ENCODE data around the gene DTWD1.
A peak's percentile ranks its signal among the peaks of the same experiment; 100 is the strongest.
"Not testable (repeated sequence)": the region's sequence is repeated elsewhere in the genome, so short reads cannot be mapped to it uniquely, and the experiment has no call there.

The DTWD1 gene, protein sequence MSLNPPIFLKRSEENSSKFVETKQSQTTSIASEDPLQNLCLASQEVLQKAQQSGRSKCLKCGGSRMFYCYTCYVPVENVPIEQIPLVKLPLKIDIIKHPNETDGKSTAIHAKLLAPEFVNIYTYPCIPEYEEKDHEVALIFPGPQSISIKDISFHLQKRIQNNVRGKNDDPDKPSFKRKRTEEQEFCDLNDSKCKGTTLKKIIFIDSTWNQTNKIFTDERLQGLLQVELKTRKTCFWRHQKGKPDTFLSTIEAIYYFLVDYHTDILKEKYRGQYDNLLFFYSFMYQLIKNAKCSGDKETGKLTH

GRCh38 chr15:49620658-49621368, at the start of gene DTWD1, which contains the start of gene FAM227B:
TSS of gene DTWD1 (plus strand) at chr15:49621048. CDS start at chr15:49625168, 4,120 bp downstream.
TSS of gene FAM227B (minus strand) at chr15:49620818. CDS start at chr15:49615171, 5,647 bp downstream.
- peak; percentile 94 for DNase-seq (ENCODE audit: low spot score)

- no peak for DNase-seq (ENCODE audit: low spot score)
These were observed 47.4 kb upstream of the DTWD1 start for GRCh38 chr15:49573421-49573820.

- no peak for DNase-seq (ENCODE audit: low spot score)
These were observed 31.8 kb upstream of the DTWD1 start for GRCh38 chr15:49589030-49589429.

DNA sequence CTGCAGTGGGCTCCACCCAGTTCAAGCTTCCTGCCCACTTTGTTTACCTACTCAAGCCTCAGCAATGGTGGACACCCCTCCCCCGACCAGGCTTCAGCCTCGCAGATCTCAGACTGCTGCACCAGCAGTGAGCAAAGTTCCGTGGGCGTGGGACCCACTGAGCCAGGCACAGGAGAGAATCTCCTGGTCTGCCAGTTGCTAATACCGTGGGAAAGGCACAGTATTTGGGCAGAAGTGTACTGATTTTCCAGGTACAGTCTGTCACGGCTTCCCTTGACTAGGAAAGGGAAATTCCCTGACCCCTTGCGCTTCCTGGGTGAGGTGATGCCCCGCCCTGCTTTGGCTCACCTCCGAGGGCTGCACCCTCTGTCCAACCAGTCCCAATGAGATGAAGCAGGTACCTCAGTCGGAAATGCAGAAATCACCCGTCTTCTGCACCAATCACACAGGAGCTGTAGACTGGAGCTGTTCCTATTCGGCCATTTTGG, 28.0 kb upstream of the DTWD1 start:
- DNase-seq (ENCODE audit: low spot score) = not testable (repeated sequence)

DNA sequence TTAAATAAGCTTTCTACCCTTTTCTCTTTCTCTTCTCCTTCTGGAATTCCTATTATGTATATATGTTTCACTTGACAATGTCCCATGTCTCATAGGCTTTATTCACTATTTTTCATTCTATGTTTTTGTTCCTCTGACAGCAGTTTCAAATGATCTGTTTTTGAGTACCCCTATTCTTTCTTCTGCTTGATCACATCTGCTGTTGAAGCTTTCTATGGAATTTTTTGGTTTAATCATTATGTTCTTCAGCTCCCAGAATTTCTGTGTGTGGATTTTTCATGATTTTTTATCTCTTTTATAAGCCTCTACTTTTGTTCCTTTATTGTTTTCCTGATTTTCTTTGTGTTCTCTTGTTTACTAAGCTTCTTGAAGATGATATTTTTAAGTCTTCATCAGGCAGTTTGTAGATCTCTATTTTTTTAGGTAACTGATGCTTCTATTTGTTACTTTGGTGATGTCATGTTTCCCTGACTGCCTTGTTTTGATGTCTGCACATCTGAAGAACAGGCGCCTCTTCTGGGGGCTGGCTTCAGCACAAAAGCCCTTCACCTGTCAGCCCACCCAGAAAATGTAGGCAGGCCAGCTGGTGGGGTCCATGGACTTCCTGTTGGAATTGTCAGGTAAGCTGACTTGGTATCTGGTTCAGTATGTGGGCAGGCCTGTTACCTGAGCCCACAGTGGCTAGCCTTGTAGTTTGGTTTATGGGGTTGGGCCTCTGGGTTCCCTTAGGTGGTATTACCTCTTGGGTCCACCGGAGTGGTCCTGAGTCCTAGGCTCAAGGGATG, 16.0 kb upstream of the DTWD1 start:
- no peak for DNase-seq (ENCODE audit: low spot score)

DNA sequence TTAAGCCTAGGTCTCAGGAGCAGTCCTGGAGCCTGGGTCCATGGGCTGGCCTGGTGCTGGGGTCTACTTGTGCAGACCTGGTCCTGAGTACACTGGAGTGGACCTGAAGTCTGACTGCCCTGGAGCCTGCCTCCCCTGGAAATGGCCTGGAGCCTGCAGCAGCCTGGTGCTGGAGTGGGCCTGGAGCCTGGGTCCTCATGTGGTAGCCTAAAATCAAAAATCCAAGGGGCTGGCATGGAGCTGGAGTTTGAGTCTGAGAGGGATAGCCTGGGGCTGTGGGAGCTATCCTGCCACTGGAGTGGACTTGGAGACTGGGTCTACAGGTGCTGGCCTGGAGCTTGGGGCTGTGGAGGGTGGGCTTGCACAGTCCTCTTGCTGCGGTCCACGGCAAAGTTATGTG, 15.3 kb upstream of the DTWD1 start:
- no peak for DNase-seq (ENCODE audit: low spot score)

GRCh38 chr15:49606594-49606993, 14.3 kb upstream of the DTWD1 start:
- no peak for DNase-seq (ENCODE audit: low spot score)

- DNase-seq (ENCODE audit: low spot score) = no peak
These were observed 10.5 kb upstream of the DTWD1 start for GRCh38 chr15:49610157-49610918.

DNA sequence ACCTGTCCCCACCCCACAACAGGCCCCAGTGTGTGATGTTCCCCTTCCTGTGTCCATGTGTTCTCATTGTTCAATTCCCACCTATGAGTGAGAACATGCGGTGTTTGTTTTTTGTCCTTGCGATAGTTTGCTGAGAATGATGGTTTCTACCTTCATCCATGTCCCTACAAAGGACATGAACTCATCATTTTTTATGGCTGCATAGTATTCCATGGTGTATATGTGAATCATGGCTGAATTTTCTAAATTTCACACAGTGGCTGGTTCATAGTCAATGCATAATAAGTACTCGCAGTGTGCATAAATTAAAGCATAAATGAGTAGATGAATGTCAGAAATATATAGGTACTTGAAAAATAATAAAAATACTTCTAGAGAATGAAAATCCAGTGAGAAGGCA, 8.6 kb upstream of the DTWD1 start:
- DNase-seq (ENCODE audit: low spot score) = not testable (repeated sequence)

DNA sequence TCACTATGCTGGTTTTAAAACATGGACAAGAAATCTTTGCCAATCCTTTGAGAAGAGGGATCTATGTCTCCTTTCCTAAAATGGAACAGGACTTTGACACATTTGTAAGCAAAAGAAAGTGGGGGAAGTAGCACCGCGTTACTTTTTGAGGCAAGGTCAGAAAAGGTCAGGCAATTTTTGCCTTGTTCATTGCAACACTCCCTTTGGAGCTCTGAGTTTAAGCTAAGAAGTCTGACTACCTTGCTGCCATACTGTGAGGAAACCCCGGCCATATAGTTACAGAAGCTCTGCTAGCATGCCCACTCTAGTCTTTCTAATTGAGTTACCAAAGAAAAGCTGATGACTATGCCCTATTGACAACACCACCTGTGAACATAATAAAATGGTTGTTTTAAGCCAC, 1.6 kb upstream of the DTWD1 start:
- no peak for DNase-seq (ENCODE audit: low spot score)

- peak; percentile 18 for DNase-seq (ENCODE audit: low spot score)
These were observed 649 bp upstream of the DTWD1 start for GRCh38 chr15:49620199-49620598.

DNA sequence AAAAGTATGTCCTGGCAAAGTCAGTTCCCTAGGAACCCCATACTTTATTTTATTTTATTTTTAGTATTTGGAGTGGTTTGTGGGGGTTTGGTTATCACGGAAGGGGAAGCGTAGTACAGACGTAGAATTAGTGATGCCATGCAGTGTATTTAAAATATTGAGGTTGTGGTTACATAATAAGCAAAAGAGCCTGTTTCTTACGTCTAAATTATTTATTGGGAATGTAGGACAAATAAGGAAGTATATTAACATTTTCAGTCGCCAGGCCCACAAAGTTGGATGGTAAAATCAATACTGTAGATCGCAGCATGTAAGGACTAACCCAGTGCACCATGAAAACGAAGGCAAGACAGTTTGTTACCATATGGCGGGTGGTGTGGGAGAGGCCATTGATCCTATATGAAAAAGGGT, 558 bp downstream of the DTWD1 start:
- DNase-seq (ENCODE audit: low spot score) = no peak

- DNase-seq (ENCODE audit: low spot score) = no peak
These were observed 1.0 kb downstream of the DTWD1 start for GRCh38 chr15:49621887-49622286.

DNA sequence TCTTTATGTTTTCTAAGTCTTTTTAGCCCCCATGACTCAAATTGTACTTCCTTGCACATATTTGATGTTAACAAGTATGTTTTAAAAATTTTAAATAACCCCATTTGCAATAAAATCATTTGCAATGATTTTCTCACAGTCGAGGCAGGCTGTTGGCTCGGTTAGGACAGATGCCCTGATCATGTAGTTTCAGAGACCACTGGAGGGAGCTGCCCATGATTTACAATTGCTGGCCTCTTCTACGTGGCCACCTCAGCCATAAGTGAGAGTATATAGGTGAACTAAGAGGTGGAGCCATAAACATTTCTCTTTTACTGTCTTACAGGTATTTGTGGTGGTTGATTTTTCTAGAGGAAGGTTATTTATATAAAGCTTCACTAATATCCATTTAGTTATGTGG, 1.7 kb downstream of the DTWD1 start:
- no peak for DNase-seq (ENCODE audit: low spot score)

- no peak for DNase-seq (ENCODE audit: low spot score)
These were observed 3.2 kb downstream of the DTWD1 start for GRCh38 chr15:49624056-49624455.

DNA sequence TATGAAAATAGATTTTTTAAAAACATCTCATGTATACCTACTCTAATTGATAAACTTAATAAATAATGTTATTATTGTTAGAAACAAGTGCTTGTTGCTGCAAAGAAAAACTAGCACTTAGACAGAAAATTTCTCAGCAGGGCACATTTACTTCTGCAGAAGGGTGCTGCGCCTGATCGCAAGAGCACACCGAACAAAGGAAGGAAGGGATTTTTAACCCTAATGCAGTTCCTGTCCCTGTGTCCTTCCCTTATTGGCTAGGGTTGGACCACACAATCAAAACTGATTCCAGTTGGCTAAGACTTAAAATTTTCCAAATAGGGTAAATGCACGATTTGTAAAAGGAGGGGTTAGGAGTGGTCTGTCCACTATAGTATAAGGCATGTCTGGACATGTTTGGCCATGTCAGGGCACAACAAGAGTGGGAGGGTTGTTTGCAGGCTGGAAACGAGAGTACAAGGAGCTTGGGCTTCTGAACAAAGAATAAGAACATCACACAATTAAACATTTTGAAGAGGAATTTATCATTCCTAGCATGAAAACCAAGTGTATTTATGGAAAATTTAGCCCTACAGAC, 4.7 kb downstream of the DTWD1 start:
- no peak for DNase-seq (ENCODE audit: low spot score)

GRCh38 chr15:49627407-49627877, 6.6 kb downstream of the DTWD1 start:
- no peak for DNase-seq (ENCODE audit: low spot score)

DNA sequence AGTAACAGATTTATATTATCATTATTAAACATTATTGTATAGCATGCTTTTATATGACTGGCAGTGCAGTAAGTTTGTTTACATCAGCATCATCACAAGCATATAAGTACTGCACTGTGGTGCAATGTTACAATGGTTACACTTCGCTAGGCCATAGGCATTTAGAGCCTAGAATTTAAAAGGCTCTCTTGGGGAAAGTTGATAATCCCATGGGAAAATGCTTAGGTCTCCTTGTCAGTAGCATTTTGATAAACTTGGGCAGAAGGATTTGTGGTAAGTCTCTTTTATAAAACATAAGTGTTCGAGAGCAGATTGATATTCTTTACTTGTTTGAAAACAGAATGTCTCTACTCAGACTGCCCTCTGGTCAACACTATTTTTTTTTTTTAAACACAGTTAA, 7.5 kb downstream of the DTWD1 start:
- DNase-seq (ENCODE audit: low spot score) = no peak

GRCh38 chr15:49637857-49638256, 17.0 kb downstream of the DTWD1 start:
- DNase-seq (ENCODE audit: low spot score) = no peak

DNA sequence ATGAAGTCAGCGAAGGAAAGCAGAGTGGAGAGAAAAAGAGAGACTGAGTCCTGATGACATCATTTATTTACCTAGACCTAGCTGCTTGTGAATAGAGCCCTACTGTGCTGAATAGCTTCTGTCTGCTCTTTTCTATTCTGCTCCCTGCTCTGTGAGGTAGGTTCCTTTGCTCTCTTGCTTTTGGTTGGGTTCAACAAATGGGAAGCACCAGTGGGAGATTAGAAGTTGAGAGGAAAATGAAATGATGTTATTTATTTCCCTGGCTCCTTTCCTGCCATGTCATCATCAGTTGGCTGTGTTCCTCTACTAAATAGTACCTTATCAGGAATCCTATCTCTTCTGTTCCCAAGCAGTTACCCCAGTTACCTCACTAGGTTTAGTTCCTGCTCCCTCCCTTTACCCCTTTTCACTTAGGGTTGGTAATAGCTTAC, 23.5 kb downstream of the DTWD1 start:
- DNase-seq (ENCODE audit: low spot score) = no peak

GRCh38 chr15:49645277-49645676, 24.4 kb downstream of the DTWD1 start:
- DNase-seq (ENCODE audit: low spot score) = no peak
